GM21786 (cell line): ENCODE results near the gene METTL23.
"Not testable (repeated sequence)": the region's sequence is repeated elsewhere in the genome, so short reads cannot be mapped to it uniquely, and the experiment has no call there.

Experiments
- ATAC-seq: cut with Tn5 transposase; IDR thresholded peaks from one replicate; pipeline ENCODE4 v1.9.1; 2021; ENCODE audit not compliant: unreplicated experiment

METTL23 gene

DNA sequence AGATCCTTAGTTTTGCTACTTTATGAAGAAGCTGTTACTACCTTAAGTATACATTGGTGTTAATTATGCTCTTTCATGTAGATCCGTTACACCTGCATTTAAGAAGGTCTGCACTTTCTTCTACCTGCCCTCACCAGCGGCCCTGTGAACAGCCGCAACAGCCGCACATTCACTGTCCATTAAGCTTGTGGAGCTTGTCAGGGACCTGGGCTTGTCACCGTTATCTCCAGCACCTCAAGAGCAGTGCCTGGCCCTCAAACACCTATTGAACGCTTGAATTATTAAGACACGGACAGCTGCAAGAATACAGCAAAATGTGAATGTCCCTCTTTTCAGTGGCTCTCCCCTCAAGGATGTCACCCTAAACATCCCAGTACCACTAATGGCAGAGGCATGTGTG is 12.9 kb upstream of the METTL23 start:
- no peak for ATAC-seq

DNA sequence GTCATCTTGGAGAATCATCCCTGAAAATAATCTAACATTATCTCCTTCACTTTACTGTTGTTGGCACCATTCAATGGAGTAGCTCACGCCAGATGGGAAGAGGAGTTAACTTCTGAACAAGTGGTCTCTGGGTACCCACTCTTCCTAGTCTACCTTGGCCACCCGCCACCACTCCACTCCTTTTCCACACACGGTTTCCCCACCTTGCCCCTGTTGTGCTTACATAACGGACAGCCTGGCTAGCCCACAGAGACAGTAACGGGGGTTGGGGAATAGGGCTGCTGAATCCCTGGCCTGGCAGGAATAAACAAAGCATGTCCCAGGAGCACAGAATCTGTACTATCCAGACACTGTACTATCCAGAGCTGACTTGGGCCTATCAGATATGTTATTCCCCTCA is 12.3 kb upstream of the METTL23 start:
- ATAC-seq, result no peak

DNA sequence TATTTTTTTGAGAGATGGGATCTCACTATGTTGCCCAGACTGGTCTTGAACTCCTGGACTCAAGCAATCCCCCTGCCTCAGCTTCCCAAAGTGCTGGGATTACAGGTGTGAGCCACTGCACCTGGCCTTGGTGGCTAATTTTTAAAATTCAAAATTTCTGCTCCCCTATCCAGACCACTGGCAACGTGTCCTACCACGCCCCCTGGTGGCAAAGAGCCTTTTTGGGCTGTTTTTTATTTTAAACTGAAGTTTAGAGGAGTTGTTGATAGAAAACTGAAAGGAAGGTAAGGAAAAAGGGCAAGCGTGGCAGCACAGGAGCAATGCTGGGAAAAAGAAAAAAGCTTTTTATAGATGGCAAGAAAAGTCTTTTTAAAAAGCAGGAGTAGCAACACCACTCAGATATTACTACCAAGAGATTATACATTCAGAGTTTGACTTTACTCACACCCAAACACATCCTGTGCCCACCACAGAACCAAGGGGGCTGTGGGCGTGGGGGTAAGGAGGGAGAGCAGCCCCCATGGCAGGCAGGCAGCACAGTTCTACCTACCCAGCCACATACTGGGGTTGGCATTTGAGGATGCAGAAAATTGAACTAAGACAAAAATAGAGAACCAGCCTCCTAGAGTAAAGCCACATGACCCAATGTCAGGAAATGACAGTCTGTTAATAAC is 11.7 kb upstream of the METTL23 start:
- ATAC-seq, result no peak

DNA sequence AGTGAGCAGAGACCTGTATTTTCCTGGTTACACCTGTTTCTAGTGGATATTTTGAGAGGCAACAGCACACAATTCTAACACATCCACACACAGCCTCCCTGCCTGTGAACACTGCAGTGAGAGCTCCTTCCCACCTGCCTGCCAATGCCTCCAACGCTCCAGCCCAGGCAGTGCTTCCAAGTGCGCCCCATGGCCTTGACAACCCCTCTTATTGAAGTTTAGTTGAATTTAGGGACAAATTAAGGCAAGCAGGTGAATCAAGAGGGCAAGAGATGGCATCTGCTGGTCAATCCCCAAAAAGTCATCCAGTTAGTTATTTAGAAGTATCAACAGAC is 11.2 kb upstream of the METTL23 start:
- ATAC-seq, result no peak

DNA sequence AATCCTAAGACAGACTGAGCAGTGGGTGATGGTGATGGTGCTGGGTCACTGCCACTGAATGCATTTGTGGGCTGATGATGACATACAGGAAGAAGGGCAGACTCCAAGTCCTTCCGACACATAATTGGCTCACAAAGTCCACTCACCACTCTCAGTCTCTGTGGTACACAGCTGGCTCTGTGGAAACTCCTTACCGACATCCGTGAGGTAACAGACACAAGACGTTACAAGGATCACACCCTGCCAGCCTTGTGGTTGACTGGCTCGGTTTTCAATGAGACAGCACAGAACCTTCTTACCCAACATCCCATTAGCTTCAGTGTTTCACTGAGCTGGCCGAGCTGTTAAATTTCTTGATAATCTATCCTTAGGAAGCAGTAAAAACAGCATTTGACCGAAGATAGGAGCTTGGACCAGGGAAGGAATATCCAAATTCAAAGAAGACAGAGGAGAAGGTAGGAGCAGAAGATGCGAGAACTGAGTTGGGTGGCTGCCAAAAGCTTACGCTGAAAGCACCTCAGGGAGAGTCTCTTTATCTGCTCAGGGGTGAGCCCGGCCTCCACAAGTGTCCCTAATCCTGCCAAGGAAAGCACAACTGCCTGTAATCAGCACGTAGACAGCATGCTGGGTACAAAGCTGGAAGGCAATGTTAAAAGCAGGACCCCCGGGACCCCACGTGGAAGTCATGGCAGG is 10.3 kb upstream of the METTL23 start:
- no peak for ATAC-seq

DNA sequence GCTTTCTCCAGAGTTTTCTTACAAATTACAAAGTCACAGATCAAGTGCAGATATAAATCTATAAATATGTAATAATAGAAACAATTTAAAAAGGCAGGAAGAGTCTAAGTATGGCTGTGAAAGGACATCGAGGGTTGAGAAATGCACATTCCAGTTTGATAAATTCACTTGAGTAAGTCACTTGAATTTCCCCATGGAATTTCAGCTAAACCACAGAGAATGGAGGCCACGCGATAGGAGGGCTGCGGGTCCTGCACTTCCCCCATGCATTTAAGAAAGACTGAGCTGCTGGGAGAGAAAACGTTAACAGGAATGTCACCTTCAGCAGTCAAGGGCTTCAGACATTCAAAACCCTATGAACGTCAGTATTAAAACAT is 9.8 kb upstream of the METTL23 start:
- no peak for ATAC-seq

DNA sequence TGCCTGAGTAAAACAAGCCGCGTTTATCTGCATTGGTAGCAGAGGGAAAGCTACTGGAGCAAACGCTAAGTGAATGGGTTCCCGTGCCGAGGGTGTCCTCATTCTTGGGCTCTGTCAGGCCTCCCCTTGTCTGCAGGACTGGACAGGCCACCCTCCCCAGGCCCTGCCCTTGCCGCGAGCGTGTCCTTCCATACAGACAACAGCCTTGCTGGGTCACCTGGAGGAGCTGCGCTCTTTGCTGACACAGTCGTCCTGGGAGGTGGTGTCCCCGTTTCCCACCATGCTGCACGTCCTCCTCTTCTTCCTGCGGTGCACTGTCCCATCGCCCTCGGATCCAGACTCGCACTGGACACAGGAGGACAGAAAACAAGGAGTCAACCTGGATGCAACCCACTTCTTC is 8.1 kb upstream of the METTL23 start:
- ATAC-seq, result no peak

DNA sequence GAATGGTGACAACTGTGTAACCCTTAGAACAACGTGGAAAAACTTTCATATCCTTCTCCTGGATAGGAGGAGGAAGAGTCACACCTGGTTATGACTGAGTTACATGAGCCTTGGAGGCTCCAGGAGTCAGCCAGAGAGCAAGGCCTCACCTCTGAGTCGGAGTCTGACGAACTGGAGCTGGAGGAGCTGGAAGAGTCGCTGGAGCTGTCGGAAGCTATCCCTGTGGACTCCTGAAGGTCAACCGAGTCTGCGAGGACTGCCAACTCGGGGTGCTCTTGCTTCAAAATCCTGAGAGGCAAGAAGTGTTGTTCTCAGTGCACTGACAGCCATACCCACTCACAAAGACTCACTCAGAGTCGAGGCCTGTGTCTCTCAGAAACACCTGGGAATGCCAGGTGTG is 6.4 kb upstream of the METTL23 start:
- ATAC-seq, result no peak

DNA sequence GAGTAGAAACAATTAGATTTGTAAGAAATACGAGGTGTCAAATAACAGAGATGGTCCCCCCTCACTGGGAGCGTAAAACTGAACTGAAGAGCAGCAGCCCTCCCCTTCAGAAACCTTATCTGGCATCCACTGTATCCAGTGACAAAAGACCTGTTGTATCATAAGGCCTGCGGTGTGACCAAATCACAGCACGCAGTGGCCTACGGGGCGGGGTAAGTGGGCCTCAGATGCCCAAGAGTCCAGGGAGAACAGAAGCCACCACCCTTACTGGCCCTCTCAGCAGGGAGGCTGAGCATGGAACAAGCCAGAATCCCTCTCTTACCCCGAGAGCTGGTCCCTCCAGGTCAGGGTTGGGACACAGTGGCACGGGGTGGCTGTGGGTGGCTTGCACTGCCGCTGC is 5.7 kb upstream of the METTL23 start:
- ATAC-seq, result no peak

DNA sequence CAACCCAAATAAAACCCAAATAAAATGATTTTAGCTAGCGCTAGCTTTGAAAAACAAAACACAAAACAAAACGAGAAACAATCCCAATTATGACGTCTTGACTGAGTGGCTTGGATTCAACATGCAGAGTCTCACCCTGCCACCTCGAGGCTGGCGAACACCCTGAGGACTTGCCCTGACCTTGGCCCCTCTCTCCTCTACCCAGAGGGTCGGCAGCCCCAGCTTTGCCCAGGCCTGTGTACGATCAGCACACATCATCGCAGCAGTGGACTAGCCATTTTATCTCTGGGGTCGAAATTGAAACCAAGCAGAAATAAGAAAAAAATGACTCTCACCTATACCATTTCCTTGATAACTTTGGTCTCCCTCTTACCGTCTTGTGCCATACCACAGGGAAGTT is 5.2 kb upstream of the METTL23 start:
- ATAC-seq, result no peak

DNA sequence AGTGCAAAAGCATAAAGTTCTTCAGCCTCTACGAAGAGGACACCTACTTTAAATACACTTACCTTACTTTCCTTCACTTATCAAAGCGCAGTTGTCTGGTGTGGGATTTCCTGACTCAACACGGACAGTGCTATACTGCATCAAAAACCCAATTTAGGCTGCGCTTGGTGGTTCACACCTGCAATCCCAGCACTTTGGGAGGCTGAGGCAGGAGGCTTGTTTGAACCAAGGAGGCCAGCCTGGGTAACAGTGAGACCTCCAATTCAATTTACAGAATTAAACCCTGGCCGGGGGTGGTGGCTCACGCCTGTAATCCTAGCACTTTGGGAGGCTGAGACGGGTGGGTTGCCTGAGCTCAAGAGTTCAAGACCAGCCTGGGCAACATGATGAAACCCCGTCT is 4.4 kb upstream of the METTL23 start:
- ATAC-seq, result no peak

DNA sequence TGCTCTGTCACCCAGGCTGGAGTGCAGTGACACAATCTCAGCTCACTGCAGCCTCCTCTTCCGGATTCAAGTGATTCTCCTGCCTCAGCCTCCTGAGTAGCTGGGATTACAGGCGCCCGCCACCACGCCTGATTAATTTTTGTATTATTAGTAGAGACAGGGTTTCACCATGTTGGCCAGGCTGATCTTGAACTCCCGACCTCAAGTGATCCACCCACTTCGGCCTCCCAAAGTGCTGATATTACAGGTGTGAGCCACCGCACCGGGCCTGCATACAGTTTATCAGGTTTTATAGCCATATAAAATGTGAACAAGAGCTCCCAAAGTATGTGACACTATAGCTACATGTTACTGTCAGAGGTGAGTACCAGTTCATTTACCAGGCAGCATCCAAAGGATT is 3.7 kb upstream of the METTL23 start:
- ATAC-seq, result not testable (repeated sequence)

DNA sequence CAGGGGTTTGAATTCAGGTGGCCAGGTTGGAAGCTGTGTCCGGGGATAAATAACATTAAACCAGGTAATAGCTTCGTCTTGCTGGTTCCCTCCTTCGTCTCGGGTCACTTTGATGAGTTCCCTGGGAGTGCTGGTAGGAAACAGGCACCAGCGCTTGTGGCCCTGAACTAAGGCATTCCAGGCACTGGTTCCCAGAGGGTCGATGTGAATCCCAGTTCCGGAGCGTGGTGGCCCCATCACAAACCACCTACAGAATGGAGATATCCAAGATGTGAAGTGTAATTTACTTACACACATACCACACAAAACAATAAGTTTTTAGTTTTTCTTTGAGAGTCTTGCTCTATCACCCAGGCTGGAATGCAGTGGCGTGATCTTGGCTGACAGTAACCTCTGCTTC is 2.8 kb upstream of the METTL23 start:
- ATAC-seq, result no peak

DNA sequence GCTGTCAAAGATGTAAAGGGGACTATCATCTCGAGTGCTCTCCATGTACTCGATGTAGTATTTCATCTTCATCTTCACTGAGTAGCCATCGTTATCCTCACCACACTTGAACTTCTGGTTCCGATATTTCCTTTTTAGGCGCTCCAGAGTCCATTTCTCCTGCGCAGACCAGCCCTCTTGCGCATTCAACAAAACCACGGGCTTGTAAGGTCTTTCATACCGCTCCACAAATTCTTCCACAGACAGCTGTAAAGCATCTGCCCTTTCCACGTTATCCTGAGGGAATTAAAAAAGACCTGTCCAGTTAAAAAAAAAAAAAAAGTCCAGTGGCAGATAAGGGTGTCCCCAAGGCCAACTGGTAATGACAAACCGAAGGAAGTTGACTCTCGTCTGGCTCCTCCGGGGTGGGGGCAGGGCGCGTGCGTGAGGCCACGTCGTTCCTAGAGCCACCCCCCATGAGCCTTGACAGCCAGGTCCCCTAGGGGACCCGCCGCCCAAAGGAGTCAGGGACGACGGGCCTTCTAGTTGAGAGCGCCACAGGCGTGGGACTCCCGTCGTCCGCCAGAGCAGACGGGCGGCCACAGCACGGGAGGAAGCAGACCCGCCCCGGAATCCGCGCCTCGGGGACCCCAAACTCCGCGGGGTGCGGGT is 934 bp upstream of the METTL23 start:
- ATAC-seq, result peak; percentile 18

DNA sequence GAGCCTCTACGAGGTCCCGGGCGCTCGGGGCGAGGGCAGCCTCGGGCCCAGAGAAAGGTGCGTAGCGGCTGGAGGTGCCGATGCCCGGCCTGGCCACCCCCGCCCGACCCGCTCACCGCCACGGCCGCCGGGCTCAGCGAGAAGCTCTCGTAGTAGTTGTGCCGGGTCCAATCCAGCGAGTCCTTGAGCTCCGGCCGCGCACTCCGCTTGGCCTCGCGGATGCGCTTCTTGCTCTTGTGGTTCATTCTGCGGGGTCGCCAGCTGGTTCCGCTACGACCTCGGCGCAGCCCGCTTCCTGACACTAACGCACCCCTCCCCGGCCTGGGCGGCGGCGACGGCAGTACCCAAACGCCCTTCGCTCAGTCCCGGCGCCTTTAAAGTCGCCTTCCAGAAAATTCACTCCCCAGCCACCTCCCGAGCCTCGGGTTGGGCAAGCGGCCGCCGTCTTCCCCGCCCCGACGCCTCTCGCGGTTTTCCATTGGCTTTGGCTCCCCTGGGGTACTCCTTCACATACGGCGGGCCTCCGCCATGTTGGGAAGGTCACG is 336 bp upstream of the METTL23 start, which contains the start of gene JMJD6:
Gene JMJD6, minus strand, starts transcription at position 376 of the 545 bp plus-strand sequence. Its CDS starts 131 bp downstream, at position 245.
- ATAC-seq, result peak; percentile 69

DNA sequence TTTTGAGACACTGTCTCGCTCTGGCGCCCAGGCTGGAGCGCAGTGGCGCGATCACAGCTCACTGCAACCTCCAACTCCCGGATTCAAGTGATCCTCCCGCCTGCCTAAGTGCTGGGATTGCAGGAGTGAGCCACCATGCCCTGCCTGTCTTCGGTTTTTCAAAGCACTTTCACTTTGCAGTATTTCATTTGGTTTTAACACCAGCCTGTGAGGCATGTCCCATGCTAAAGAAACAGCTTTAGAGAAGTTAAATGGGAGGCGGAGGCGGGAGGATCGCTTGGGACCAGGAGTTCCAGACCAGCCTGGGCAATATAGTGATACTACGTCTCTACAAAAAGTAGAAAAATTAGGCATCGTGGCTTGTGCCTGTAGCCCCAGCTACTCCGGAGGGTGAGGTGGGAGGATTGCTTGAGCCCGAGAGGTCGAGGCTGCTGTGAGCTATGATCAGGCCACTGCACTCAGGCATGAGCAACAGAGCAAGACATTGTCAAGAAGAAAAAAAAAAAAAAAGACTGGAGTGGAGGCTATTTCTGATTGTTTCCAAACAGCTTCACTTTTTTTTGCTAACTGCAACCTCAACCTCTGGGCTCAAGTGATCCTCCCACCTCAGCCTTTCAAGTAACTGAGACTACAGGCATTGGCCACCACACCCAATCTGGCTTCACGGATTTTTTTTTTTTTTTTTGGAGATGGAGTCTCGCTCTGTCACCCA is 1.3 kb downstream of the METTL23 start:
- ATAC-seq, result no peak

DNA sequence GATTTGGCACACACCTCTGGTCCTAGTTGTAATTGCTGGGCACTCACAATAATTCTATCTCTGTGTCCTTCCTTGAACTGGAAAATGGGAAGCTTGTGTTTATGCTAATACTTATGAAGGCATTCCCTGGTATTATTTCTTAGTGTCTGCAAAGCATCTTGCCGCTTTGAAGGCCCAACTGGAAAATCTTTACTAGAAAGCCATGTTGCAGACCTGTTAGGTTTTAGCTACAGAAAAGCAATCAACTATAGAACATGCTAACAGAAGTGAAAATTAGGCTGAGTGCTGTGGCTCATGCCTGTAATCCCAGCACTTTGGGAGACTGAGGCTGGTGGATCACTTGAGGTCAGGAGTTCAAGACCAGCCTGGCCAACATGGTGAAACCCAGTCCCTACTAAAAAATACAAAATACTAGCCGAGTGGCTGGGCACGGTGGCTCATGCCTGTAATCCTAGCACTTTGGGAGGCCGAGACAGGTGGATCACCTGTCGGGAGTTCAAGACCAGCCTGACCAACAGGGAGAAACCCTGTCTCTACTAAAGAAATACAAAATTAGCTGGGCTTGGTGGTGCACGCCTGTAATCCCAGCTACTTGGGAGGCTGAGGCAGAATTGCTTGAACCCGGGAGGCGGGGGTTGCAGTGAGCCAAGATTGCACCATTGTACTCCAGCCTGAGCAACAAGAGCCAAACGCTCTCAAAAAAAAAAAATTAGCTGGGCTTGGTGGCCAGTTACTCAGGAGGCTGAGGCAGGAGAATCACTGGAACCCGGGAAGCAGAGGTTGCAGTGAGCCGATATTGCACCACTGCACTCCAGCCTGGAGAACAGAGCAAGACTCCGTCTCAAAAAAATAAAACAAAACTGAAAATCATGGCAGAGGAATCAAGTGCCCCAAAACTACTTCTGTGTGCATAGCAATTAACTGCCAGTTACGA is 5.4 kb downstream of the METTL23 start:
- ATAC-seq, result not testable (repeated sequence)

DNA sequence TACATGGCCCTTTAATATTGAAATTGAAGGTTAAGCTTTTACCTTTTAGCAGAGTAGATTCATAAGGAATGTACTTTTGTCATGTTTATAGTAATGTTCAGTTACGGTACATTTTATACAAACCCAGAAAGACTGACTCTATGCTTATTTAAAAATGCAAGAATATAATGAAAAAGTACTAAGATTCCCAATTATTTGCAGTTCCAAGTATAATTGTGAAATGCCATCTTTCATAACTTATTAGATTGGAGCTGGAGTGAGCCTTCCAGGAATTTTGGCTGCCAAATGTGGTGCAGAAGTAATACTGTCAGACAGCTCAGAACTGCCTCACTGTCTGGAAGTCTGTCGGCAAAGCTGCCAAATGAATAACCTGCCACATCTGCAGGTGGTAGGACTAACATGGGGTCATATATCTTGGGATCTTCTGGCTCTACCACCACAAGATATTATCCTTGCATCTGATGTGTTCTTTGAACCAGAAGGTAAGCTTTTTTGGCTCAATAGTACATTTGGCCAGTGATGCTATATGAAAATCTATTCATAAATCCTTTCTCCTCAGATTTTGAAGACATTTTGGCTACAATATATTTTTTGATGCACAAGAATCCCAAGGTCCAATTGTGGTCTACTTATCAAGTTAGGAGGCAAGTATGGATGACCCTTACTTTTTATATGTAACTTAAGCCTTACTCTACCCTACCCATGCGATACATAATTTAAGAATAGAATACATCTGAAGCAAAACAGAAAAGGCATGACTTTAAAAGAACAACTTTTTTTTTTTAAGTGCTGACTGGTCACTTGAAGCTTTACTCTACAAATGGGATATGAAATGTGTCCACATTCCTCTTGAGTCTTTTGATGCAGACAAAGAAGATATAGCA is 6.3 kb downstream of the METTL23 start:
- no peak for ATAC-seq

DNA sequence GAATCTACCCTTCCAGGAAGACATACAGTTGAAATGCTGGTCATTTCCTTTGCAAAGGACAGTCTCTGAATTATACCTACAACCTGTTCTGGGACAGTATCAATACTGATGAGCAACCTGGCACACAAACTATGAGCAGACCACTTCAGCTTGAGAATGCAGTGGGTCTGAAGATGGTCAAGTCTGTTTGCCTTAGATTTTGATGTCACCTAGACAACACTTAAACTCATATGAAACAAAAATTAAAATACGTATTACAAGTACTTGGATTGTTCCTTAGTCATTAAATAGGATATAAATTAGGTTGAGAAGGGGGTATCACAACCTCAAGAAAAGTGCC is 6.9 kb downstream of the METTL23 start:
- no peak for ATAC-seq
